GM12891 (cell line): ENCODE results near the gene RPP21.

ENCODE experiments used
- POLR2A ChIP-seq: IDR thresholded peaks from 2 replicates; pipeline ENCODE4 v1.6.1; 2011; ENCODE audit warnings: low read depth, low read length, control low read depth
- POU2F2 ChIP-seq: IDR thresholded peaks from 2 replicates; pipeline ENCODE4 v1.6.1; 2011; ENCODE audit warnings: low read depth, mild to moderate bottlenecking, control low read depth, low read length, moderate library complexity
- SPI1 ChIP-seq: IDR thresholded peaks from 2 replicates; pipeline ENCODE4 v1.6.1; 2011; ENCODE audit warnings: low read depth, low read length, control low read depth
- TAF1 ChIP-seq: IDR thresholded peaks from 2 replicates; pipeline ENCODE4 v1.6.1; 2011; ENCODE audit warnings: low read depth, low read length, control low read depth

DNA sequence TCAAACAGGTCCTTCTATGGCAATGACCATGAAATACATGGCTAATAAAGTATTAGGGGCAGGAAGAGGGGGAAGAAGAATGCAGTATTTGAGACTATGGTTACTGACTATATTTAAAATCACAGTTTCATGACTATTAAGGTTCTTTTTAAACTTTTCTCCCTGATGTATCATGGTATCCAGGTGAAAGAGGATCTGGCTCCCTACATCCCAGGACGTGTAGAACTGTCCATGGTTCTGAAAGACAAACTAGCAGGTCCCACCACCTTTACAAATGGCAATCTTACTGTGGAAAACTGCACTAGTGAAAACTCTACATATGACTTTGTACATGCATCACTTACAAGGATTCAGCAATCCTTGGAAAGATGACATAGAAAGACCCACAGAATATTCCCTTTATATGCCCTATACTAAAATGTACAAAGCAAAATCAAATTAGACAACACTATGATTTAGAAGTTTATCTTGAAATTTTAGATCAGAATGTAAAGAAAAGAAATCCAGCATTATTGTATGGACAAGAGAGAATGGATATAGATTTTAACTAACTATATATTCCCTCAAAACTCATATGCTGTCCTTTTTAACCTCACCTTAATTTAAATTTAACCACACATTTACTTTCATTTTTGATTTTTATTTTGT, 33.5 kb downstream of the RPP21 start:
- TF ChIP-seq TAF1, result no peak
- no peak for TF ChIP-seq POLR2A
- no peak for TF ChIP-seq POU2F2
- no peak for TF ChIP-seq SPI1
